Stimulated activated CD4-positive, alpha-beta T cell treated with anti-CD3 and anti-CD28 coated beads, TNF-alpha, amount 100 ng/mL, for 4 hours (primary cell): ENCODE measurements around the gene PRDM10.
"Not testable (repeated sequence)": the region's sequence is repeated elsewhere in the genome, so short reads cannot be mapped to it uniquely, and the experiment has no call there.

Source experiments
- DNase-seq, 3 experiments: peaks; one replicate each; pipeline ENCODE4 v3.0.0-alpha.2; 2020; ENCODE audit warnings: low read depth in 3 of 3

Gene PRDM10

GRCh38 chr11:130002352-130002845 lies at the start of gene PRDM10:
Gene PRDM10, minus strand, starts transcription at chr11:130002835. Its CDS starts 41,871 bp downstream, at chr11:129960964.
- peak; percentile 77 to 88 (median 84) for DNase-seq

GRCh38 chr11:130051082-130051481 lies 48.4 kb upstream of the PRDM10 start:
- no peak for DNase-seq

- DNase-seq, result no peak
Measured at GRCh38 chr11:130050257-130050656, 47.6 kb upstream of the PRDM10 start.

GRCh38 chr11:130049328-130049771 lies 46.7 kb upstream of the PRDM10 start:
- no peak for DNase-seq

GRCh38 chr11:130047141-130047540 lies 44.5 kb upstream of the PRDM10 start:
- no peak for DNase-seq

GRCh38 chr11:130043575-130043974 lies 40.9 kb upstream of the PRDM10 start:
- DNase-seq, result no peak

GRCh38 chr11:130042093-130042591 lies 39.5 kb upstream of the PRDM10 start:
- no peak for DNase-seq

GRCh38 chr11:130040281-130040940 lies 37.8 kb upstream of the PRDM10 start:
- DNase-seq, result no peak

GRCh38 chr11:130037881-130038585 lies 35.4 kb upstream of the PRDM10 start:
- DNase-seq, result no peak

GRCh38 chr11:130037058-130037457 lies 34.4 kb upstream of the PRDM10 start:
- no peak for DNase-seq

- DNase-seq, result no peak
Measured at GRCh38 chr11:130034236-130034635, 31.6 kb upstream of the PRDM10 start.

GRCh38 chr11:130032931-130033330 lies 30.3 kb upstream of the PRDM10 start:
- DNase-seq, result no peak

GRCh38 chr11:130031945-130032344 lies 29.3 kb upstream of the PRDM10 start:
- no peak for DNase-seq

- no peak for DNase-seq
Measured at GRCh38 chr11:130031056-130031455, 28.4 kb upstream of the PRDM10 start.

GRCh38 chr11:130029137-130029536 lies 26.5 kb upstream of the PRDM10 start:
- DNase-seq, result no peak

- DNase-seq, result no peak
Measured at GRCh38 chr11:130025371-130025770, 22.7 kb upstream of the PRDM10 start.

- no peak for DNase-seq
Measured at GRCh38 chr11:130024361-130024760, 21.7 kb upstream of the PRDM10 start.

GRCh38 chr11:130023204-130023603 lies 20.6 kb upstream of the PRDM10 start:
- DNase-seq, result no peak

- no peak for DNase-seq
Measured at GRCh38 chr11:130022799-130023198, 20.2 kb upstream of the PRDM10 start.

- not testable (repeated sequence) for DNase-seq
Measured at GRCh38 chr11:130021606-130022005, 19.0 kb upstream of the PRDM10 start.

GRCh38 chr11:130020323-130020722 lies 17.7 kb upstream of the PRDM10 start:
- DNase-seq, result no peak

GRCh38 chr11:130015846-130016245 lies 13.2 kb upstream of the PRDM10 start:
- not testable (repeated sequence) for DNase-seq

GRCh38 chr11:130008326-130008725 lies 5.7 kb upstream of the PRDM10 start:
- DNase-seq, result no peak
